Measurements from ENCODE around the gene REPIN1.

- TF ChIP-seq, protein P1, sequence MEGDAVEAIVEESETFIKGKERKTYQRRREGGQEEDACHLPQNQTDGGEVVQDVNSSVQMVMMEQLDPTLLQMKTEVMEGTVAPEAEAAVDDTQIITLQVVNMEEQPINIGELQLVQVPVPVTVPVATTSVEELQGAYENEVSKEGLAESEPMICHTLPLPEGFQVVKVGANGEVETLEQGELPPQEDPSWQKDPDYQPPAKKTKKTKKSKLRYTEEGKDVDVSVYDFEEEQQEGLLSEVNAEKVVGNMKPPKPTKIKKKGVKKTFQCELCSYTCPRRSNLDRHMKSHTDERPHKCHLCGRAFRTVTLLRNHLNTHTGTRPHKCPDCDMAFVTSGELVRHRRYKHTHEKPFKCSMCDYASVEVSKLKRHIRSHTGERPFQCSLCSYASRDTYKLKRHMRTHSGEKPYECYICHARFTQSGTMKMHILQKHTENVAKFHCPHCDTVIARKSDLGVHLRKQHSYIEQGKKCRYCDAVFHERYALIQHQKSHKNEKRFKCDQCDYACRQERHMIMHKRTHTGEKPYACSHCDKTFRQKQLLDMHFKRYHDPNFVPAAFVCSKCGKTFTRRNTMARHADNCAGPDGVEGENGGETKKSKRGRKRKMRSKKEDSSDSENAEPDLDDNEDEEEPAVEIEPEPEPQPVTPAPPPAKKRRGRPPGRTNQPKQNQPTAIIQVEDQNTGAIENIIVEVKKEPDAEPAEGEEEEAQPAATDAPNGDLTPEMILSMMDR (conservative IDR thresholded peaks at IDR 0.05), result no peak
- no peak for TF ChIP-seq EZH2 (IDR thresholded peaks at IDR 0.05; ENCODE audit: low read depth)
Observed at GRCh38 chr7:150413640-150414081, 45.0 kb downstream of the REPIN1 start.

Measured in PC-9 (cell line).